HepG2 (cell line): Measurements from ENCODE around the gene IFI35. TPM values are rescaled to one million over a fixed set of nuclear protein-coding genes. Genes with fewer than 3 reads are reported as not detected.

Experiments
- ATM ChIP-seq: fragments of 450-650 bp; IDR thresholded peaks from 2 replicates; pipeline ENCODE4 v1.7.1; 2017; ENCODE audit warnings: mild to moderate bottlenecking, borderline replicate concordance
- CENPX ChIP-seq: sonication (generic); formaldehyde crosslinking; IDR thresholded peaks from 2 replicates; pipeline ENCODE4 v1.9.0; 2021; ENCODE audit warnings: mild to moderate bottlenecking, missing genetic modification reagents, moderate library complexity
- DPF2 ChIP-seq: sonication (generic); formaldehyde crosslinking; IDR thresholded peaks from 2 replicates; pipeline ENCODE4 v1.4.0; 2020; ENCODE audit warnings: mild to moderate bottlenecking, low read depth, missing genetic modification reagents, borderline replicate concordance
- FOXP1 ChIP-seq, 2 experiments: fragments of 450-650 bp in 1 of 2; IDR thresholded peaks; 2 replicates each; pipeline ENCODE4 v1.6.1; 2017 to 2018; ENCODE audit warnings: antibody characterized with exemption in 1 of 2
- MZF1 ChIP-seq: sonication (generic); formaldehyde crosslinking; IDR thresholded peaks from 2 replicates; pipeline ENCODE4 v1.8.1; 2023; ENCODE audit warnings: mild to moderate bottlenecking, missing genetic modification reagents, borderline replicate concordance
- NFYC ChIP-seq: IDR thresholded peaks from 2 replicates; pipeline ENCODE4 v1.6.1; 2016; ENCODE audit warnings: missing genetic modification reagents, missing compliant biosample characterization
- NONO ChIP-seq, 2 experiments: fragments of 450-650 bp in 1 of 2; sonication (generic) in 1 of 2; formaldehyde crosslinking in 1 of 2; IDR thresholded peaks in 1 of 2; conservative IDR thresholded peaks in 1 of 2; 2 replicates each; pipeline versions ENCODE4 v1.6.1 to v1.8.0; 2017 to 2022; ENCODE audit warnings: mild to moderate bottlenecking in 1 of 2, missing genetic modification reagents in 1 of 2, moderate library complexity in 1 of 2
- PHF5A ChIP-seq: IDR thresholded peaks from one replicate; pipeline ENCODE4 v1.6.1; 2018; ENCODE audit warnings: low read depth, missing genetic modification reagents; ENCODE audit not compliant: unreplicated experiment
- POGZ ChIP-seq: sonication (generic); formaldehyde crosslinking; IDR thresholded peaks from 2 replicates; pipeline ENCODE4 v1.4.0; 2020; ENCODE audit warnings: mild to moderate bottlenecking, missing genetic modification reagents
- RFX1 ChIP-seq: fragments of 450-650 bp; IDR thresholded peaks from 2 replicates; pipeline ENCODE4 v1.6.1; 2017
- SMC3 ChIP-seq: IDR thresholded peaks from 2 replicates; pipeline ENCODE4 v1.6.1; 2011; ENCODE audit warnings: low read length, improper control_type of control experiment
- TCF7L2 ChIP-seq: IDR thresholded peaks from 2 replicates; pipeline ENCODE4 v1.6.1; 2011; ENCODE audit warnings: mild to moderate bottlenecking, low read depth, low read length, moderate library complexity
- ZFP37 ChIP-seq: sonication (generic); formaldehyde crosslinking; IDR thresholded peaks from 2 replicates; pipeline ENCODE4 v1.4.0; 2020; ENCODE audit warnings: missing genetic modification reagents, borderline replicate concordance
- ZKSCAN1 ChIP-seq: fragments of 150-350 bp; IDR thresholded peaks from 2 replicates; pipeline ENCODE4 v1.6.1; 2014; ENCODE audit warnings: low read length
- ZNF256 ChIP-seq: sonication (generic); formaldehyde crosslinking; conservative IDR thresholded peaks from 2 replicates; pipeline ENCODE4 v1.4.0; 2020; ENCODE audit warnings: missing genetic modification reagents
- ZNF589 ChIP-seq: sonication (generic); formaldehyde crosslinking; conservative IDR thresholded peaks from 2 replicates; pipeline ENCODE4 v1.8.0; 2022; ENCODE audit warnings: mild to moderate bottlenecking, moderate library complexity, missing genetic modification reagents
- ZNF75D ChIP-seq: sonication (generic); formaldehyde crosslinking; IDR thresholded peaks from 2 replicates; pipeline ENCODE4 v1.8.1; 2023; ENCODE audit warnings: missing genetic modification reagents, mild to moderate bottlenecking, borderline replicate concordance
- ZSCAN22 ChIP-seq: sonication (generic); formaldehyde crosslinking; IDR thresholded peaks from 2 replicates; pipeline ENCODE4 v1.4.0; 2020; ENCODE audit warnings: mild to moderate bottlenecking, missing genetic modification reagents
- polyA plus RNA-seq, 8 experiments: library from polyadenylated mRNA; depleted of rRNA in 3 of 8; stranded (reverse) in 7 of 8; unstranded in 1 of 8; fragments of >200 nt; fragmentation: Illumina TruSeq in 4 of 8; extraction: Trizol in 4 of 8; gene quantifications; 2 replicates each; pipeline versions ENCODE4 v1.2.1 to v1.2.3, GENCODE V29; 2011 to 2016; ENCODE audit warnings: low read depth in 4 of 8, missing spikeins in 1 of 8, mixed read lengths in 1 of 8; ENCODE audit not compliant: insufficient read depth in 1 of 8
- total RNA-seq, 5 experiments: library from RNA; depleted of rRNA; stranded (reverse); fragments of >200 nt; fragmentation: Illumina TruSeq; extraction: Trizol; gene quantifications; 2 replicates each; pipeline ENCODE4 v1.2.3, GENCODE V29; 2016; ENCODE audit warnings: low read depth in 1 of 5
- TF ChIP-seq, protein P1 (sequence below): sonication (generic); formaldehyde crosslinking; IDR thresholded peaks from 2 replicates; pipeline ENCODE4 v1.8.0; 2022; ENCODE audit warnings: missing genetic modification reagents, mild to moderate bottlenecking, moderate library complexity, borderline replicate concordance
- TF ChIP-seq, protein P2 (sequence below): sonication (generic); formaldehyde crosslinking; IDR thresholded peaks from 2 replicates; pipeline ENCODE4 v1.9.0; 2022; ENCODE audit warnings: missing genetic modification reagents, mild to moderate bottlenecking, borderline replicate concordance
- TF ChIP-seq, protein P3 (sequence below): sonication (generic); formaldehyde crosslinking; IDR thresholded peaks from 2 replicates; pipeline ENCODE4 v1.4.0; 2020; ENCODE audit warnings: missing genetic modification reagents
- TF ChIP-seq, protein P4 (sequence below): IDR thresholded peaks from 2 replicates; pipeline ENCODE4 v1.6.1; 2016; ENCODE audit warnings: missing biosample characterization, missing genetic modification reagents, low read depth

Gene IFI35
- total and polyA plus RNA-seq, 2 of the 13 experiments (the other 11 are each of a cell fraction or from before 2014, with no cell fraction given), result 28.9 to 38.1 TPM

DNA sequence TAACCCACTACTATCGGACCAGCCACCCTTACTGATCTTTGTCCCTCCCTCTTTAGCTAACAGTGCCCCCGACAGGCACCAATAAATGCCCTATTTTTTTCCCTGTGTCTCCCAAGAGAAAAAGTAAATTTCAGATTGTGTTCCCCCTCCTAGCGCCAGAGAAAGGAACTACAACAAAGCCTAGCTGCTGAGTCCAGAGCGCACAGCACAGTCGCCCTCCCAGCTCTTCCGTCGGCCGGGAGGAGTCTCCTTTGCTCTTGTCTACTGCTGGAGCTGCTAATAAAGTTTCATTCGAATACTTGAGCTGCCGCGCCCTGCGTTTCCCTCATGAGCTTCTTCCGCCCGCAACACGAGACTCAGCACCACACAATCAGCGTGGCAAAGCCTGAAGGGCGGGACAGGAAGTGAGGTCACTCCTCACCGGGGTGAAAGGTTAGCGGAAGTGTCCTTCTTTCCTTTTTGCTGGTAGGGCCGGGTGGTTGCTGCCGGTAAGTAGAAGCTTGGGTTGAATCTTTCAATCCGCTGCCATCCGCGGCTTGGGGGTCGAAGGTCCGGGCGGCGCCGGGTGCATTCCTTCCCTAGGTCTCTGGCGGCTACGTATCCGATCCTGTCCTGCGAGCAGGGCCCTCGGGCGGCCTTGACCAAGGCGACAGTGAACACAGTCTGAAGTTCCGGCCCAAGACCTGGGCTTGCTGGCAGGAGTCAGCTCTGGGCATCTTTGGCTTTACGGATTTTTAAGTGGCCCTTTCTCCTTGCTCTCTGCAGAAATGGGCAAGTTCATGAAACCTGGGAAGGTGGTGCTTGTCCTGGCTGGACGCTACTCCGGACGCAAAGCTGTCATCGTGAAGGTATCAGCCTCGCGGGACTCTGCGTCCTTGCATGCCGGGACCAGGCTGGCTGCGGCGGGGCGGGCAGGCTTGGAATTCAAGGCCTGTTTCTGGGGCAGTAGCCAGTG lies 8.3 kb upstream of the IFI35 start, which contains the start of gene RPL27 (continued):
- TF ChIP-seq ZNF589 (CRISPR knock-in tag), result peak; percentile 50; the same call in 1 of the 2 replicates
- TF ChIP-seq ZSCAN22 (CRISPR knock-in tag), result no peak; the same call in 1 of the 2 replicates
- TF ChIP-seq POGZ (CRISPR knock-in tag), result peak; percentile 94
- peak; percentile 52; the same call in 1 of the 2 replicates for TF ChIP-seq DPF2 (CRISPR knock-in tag)
- TF ChIP-seq, protein P1, sequence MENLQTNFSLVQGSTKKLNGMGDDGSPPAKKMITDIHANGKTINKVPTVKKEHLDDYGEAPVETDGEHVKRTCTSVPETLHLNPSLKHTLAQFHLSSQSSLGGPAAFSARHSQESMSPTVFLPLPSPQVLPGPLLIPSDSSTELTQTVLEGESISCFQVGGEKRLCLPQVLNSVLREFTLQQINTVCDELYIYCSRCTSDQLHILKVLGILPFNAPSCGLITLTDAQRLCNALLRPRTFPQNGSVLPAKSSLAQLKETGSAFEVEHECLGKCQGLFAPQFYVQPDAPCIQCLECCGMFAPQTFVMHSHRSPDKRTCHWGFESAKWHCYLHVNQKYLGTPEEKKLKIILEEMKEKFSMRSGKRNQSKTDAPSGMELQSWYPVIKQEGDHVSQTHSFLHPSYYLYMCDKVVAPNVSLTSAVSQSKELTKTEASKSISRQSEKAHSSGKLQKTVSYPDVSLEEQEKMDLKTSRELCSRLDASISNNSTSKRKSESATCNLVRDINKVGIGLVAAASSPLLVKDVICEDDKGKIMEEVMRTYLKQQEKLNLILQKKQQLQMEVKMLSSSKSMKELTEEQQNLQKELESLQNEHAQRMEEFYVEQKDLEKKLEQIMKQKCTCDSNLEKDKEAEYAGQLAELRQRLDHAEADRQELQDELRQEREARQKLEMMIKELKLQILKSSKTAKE (CRISPR knock-in tag), result peak; percentile 19; the same call in 1 of the 2 replicates
- no peak for TF ChIP-seq ATM
- peak; percentile 19 for TF ChIP-seq MZF1 (CRISPR knock-in tag)
- TF ChIP-seq RFX1, result no peak
- peak; percentile 54; the same call in 1 of the 2 replicates for TF ChIP-seq ZFP37 (CRISPR knock-in tag)
- peak; percentile 99 for TF ChIP-seq PHF5A
- TF ChIP-seq, protein P2, sequence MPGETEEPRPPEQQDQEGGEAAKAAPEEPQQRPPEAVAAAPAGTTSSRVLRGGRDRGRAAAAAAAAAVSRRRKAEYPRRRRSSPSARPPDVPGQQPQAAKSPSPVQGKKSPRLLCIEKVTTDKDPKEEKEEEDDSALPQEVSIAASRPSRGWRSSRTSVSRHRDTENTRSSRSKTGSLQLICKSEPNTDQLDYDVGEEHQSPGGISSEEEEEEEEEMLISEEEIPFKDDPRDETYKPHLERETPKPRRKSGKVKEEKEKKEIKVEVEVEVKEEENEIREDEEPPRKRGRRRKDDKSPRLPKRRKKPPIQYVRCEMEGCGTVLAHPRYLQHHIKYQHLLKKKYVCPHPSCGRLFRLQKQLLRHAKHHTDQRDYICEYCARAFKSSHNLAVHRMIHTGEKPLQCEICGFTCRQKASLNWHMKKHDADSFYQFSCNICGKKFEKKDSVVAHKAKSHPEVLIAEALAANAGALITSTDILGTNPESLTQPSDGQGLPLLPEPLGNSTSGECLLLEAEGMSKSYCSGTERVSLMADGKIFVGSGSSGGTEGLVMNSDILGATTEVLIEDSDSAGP, result peak; percentile 96; the same call in 1 of the 2 replicates
- TF ChIP-seq, protein P3, sequence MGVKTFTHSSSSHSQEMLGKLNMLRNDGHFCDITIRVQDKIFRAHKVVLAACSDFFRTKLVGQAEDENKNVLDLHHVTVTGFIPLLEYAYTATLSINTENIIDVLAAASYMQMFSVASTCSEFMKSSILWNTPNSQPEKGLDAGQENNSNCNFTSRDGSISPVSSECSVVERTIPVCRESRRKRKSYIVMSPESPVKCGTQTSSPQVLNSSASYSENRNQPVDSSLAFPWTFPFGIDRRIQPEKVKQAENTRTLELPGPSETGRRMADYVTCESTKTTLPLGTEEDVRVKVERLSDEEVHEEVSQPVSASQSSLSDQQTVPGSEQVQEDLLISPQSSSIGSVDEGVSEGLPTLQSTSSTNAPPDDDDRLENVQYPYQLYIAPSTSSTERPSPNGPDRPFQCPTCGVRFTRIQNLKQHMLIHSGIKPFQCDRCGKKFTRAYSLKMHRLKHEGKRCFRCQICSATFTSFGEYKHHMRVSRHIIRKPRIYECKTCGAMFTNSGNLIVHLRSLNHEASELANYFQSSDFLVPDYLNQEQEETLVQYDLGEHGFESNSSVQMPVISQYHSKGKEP, result peak; percentile 61
- TF ChIP-seq TCF7L2, result no peak
- no peak for TF ChIP-seq ZNF75D
- TF ChIP-seq, protein P4, sequence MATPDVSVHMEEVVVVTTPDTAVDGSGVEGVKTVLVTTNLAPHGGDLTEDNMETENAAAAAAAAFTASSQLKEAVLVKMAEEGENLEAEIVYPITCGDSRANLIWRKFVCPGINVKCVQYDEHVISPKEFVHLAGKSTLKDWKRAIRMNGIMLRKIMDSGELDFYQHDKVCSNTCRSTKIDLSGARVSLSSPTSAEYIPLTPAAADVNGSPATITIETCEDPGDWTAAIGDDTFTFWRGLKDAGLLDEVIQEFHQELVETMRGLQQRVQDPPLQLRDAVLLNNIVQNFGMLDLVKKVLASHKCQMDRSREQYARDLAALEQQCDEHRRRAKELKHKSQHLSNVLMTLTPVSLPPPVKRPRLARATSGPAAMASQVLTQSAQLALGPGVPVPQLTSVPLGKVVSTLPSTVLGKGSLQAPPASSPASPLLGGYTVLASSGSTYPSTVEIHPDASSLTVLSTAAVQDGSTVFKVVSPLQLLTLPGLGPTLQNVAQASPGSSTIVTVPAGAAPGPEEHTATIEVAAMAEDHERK, result peak; percentile 84
- TF ChIP-seq NFYC (CRISPR knock-in tag), result peak; percentile 88
- TF ChIP-seq NONO (IDR thresholded peaks at IDR 0.05), result no peak
- TF ChIP-seq NONO (CRISPR knock-in tag; conservative IDR thresholded peaks at IDR 0.05), result peak; percentile 98
- peak; percentile 87 for TF ChIP-seq SMC3
- TF ChIP-seq FOXP1 (IDR thresholded peaks at IDR 0.05), result peak; percentile 91
- peak; percentile 83 for TF ChIP-seq FOXP1 (CRISPR knock-in tag; IDR thresholded peaks at IDR 0.05)
- no peak for TF ChIP-seq CENPX (CRISPR knock-in tag)
- peak; percentile 95 for TF ChIP-seq ZKSCAN1
- TF ChIP-seq ZNF256 (CRISPR knock-in tag), result 0 out of 2 replicates have a peak, but pooled peaks have one; percentile 7
